OCI-LY1 (cell line): ENCODE data around the gene PMM1.

Experiments
- H2AFZ ChIP-seq: fragments of 200-600 bp; sonication (generic), shearing (Covaris generic); 2 replicates; pipeline ENCODE4 v1.6.0; 2014; ENCODE audit warnings: antibody characterized with exemption, mild to moderate bottlenecking, low read length
- H3F3A ChIP-seq: fragments of 200-600 bp; sonication (generic), shearing (Covaris generic); 2 replicates; pipeline ENCODE4 v1.6.0; 2014; ENCODE audit warnings: mild to moderate bottlenecking, antibody characterized with exemption, low read length, moderate library complexity; ENCODE audit not compliant: insufficient read depth
- H3K27ac ChIP-seq: fragments of 200-600 bp; sonication (generic); 2 replicates; pipeline ENCODE4 v1.5.1; 2014; ENCODE audit warnings: low read length, mixed run types, mild to moderate bottlenecking, low read depth; ENCODE audit not compliant: poor library complexity, severe bottlenecking
- H3K27me3 ChIP-seq: fragments of 200-600 bp; sonication (generic); 2 replicates; pipeline ENCODE4 v1.6.0; 2014; ENCODE audit warnings: antibody characterized with exemption, mild to moderate bottlenecking, low read length, moderate library complexity; ENCODE audit not compliant: insufficient read depth
- H3K36me3 ChIP-seq: fragments of 200-600 bp; sonication (generic); 2 replicates; pipeline ENCODE4 v1.6.1; 2014; ENCODE audit warnings: mild to moderate bottlenecking, antibody characterized with exemption, low read length, moderate library complexity, mixed read lengths; ENCODE audit not compliant: insufficient read depth
- H3K4me1 ChIP-seq: fragments of 200-600 bp; sonication (generic); 2 replicates; pipeline ENCODE4 v1.5.1; 2014; ENCODE audit warnings: mild to moderate bottlenecking, low read length, moderate library complexity; ENCODE audit not compliant: insufficient read depth, severe bottlenecking
- H3K4me2 ChIP-seq: fragments of 200-600 bp; sonication (generic), shearing (Covaris generic); 2 replicates; pipeline ENCODE4 v1.6.1; 2014; ENCODE audit warnings: low read length
- H3K4me3 ChIP-seq: fragments of 200-600 bp; sonication (generic); 2 replicates; pipeline ENCODE4 v1.5.1; 2014; ENCODE audit warnings: low read length, low read depth, mild to moderate bottlenecking, mixed read lengths; ENCODE audit not compliant: poor library complexity, severe bottlenecking
- H3K79me2 ChIP-seq: fragments of 200-600 bp; shearing (Covaris generic); 2 replicates; pipeline ENCODE4 v1.6.1; 2016; ENCODE audit warnings: mixed run types, low read length, mixed read lengths; ENCODE audit not compliant: insufficient read depth
- H3K9ac ChIP-seq: fragments of 200-600 bp; sonication (generic), shearing (Covaris generic); 2 replicates; pipeline ENCODE4 v1.6.1; 2014; ENCODE audit warnings: mild to moderate bottlenecking, low read length, mixed read lengths
- H3K9me2 ChIP-seq: fragments of 200-600 bp; sonication (generic), shearing (Covaris generic); 2 replicates; pipeline ENCODE4 v1.6.1; 2014; ENCODE audit warnings: low read depth, mild to moderate bottlenecking, low read length, mixed read lengths
- H3K9me3 ChIP-seq: fragments of 200-600 bp; shearing (Covaris generic); 2 replicates; pipeline ENCODE4 v1.6.1; 2014; ENCODE audit warnings: low read length, mixed read lengths
- H4K20me1 ChIP-seq: fragments of 200-600 bp; sonication (generic), shearing (Covaris generic); 2 replicates; pipeline ENCODE4 v1.6.0; 2016; ENCODE audit warnings: mild to moderate bottlenecking, low read length; ENCODE audit not compliant: insufficient read depth
- EZH2 ChIP-seq: fragments of 200-600 bp; sonication (generic), shearing (Covaris generic); IDR thresholded peaks from 2 replicates; pipeline ENCODE4 v1.8.0; 2017; ENCODE audit warnings: borderline replicate concordance, mixed run types, mild to moderate bottlenecking, antibody characterized with exemption, low read length, moderate library complexity, mixed read lengths
- TF ChIP-seq, protein P1 (sequence below): fragments of 200-600 bp; sonication (generic), shearing (Covaris generic); IDR thresholded peaks from 2 replicates; pipeline ENCODE4 v1.5.1; 2017; ENCODE audit warnings: mild to moderate bottlenecking, antibody characterized with exemption, low read length, moderate library complexity, mixed read lengths

PMM1 gene

DNA sequence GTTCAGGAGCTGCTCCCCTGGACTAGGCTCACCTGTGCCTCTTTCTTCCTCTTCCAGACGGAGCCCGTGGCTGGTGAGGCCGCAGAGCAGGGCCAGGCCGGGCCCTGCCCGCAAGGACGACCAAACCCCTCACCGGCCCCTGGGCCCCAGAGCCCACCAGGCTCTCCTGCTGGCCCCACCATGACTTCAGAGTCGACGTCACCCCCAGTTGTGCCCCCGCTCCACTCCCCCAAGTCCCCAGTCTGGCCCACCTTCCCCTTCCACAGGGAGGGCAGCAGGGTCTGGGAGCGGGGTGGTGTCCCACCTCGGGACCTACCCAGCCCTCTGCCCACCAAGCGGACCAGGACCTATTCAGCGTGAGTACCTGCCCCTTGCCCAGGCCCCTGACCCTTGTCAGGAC, 17.9 kb downstream of the PMM1 start:
- no peak overlapping the region for H3K27ac ChIP-seq
- no peaks in the 10 kb centered on the region for H3K4me1 ChIP-seq
- H3K9ac ChIP-seq: no peak overlapping the region
- H3K9me3 ChIP-seq: no peaks in the 10 kb centered on the region
- no peaks in the 10 kb centered on the region for H3K79me2 ChIP-seq
- no peak overlapping the region for H3K4me3 ChIP-seq
- no peaks in the 10 kb centered on the region for H4K20me1 ChIP-seq
- 0 out of 2 replicates have a peak, but pooled peaks cover 4% of the 10 kb centered on the region for H3K36me3 ChIP-seq
- no peak overlapping the region for H2AFZ ChIP-seq
- no peaks in the 10 kb centered on the region for H3K9me2 ChIP-seq
- no peaks in the 10 kb centered on the region for H3K27me3 ChIP-seq
- no peak overlapping the region for H3K4me2 ChIP-seq
- TF ChIP-seq, protein P1, sequence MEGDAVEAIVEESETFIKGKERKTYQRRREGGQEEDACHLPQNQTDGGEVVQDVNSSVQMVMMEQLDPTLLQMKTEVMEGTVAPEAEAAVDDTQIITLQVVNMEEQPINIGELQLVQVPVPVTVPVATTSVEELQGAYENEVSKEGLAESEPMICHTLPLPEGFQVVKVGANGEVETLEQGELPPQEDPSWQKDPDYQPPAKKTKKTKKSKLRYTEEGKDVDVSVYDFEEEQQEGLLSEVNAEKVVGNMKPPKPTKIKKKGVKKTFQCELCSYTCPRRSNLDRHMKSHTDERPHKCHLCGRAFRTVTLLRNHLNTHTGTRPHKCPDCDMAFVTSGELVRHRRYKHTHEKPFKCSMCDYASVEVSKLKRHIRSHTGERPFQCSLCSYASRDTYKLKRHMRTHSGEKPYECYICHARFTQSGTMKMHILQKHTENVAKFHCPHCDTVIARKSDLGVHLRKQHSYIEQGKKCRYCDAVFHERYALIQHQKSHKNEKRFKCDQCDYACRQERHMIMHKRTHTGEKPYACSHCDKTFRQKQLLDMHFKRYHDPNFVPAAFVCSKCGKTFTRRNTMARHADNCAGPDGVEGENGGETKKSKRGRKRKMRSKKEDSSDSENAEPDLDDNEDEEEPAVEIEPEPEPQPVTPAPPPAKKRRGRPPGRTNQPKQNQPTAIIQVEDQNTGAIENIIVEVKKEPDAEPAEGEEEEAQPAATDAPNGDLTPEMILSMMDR: no peak
- H3F3A ChIP-seq: no peaks in the 10 kb centered on the region

DNA sequence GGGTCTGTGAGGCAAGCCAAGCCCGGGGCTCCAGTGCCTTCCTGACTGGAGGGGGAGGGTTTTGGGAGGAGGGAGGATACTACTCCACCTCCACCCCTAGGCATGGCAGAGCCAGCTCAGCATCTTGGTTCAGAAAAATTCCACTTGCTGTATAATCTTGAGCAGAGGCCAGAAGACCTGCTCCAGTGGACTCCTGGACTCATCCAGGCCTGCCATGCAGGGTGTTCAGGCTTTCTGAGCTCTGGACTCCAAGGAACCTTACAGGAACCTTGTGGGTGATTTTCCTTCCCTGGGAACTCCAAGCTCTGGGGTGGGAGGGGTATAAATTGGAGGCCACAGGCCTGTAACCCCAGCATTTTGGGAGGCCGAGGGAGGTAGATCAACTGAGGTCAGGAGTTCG, 19.4 kb downstream of the PMM1 start:
- no peaks in the 10 kb centered on the region for H3K9me2 ChIP-seq
- no peaks in the 10 kb centered on the region for H3K9me3 ChIP-seq
- H4K20me1 ChIP-seq: no peaks in the 10 kb centered on the region
- H3K27me3 ChIP-seq: no peaks in the 10 kb centered on the region
- H3K36me3 ChIP-seq: no peaks in the 10 kb centered on the region
- no peak overlapping the region for H3K9ac ChIP-seq
- H3K4me1 ChIP-seq: no peaks in the 10 kb centered on the region
- H3K79me2 ChIP-seq: no peaks in the 10 kb centered on the region
- no peak overlapping the region for H3K4me2 ChIP-seq
- no peak overlapping the region for H2AFZ ChIP-seq
- H3K4me3 ChIP-seq: no peak overlapping the region
- no peak overlapping the region for H3K27ac ChIP-seq
- no peaks in the 10 kb centered on the region for H3F3A ChIP-seq
- TF ChIP-seq, protein P1: no peak
- no peak for TF ChIP-seq EZH2

DNA sequence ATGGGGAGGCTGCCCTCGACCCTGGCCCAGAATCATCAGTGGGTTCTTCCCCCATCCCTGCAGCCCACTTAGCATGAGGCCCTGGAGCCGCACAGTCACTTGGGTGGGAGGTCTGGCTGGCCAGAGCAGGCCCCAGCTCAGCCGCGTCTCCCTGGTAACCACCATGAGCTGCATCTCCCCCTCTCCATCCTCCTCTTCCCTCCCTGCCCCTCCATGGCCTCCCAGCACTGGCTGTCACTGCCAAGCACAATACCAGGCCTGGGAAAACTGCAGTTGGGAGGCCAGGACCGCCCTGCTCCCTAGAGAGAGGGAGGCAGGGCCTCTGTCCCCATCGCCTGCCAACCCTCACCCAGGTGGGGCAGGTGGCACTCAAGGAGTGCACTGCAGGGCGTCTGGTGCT, 20.8 kb downstream of the PMM1 start:
- no peaks in the 10 kb centered on the region for H3K9me2 ChIP-seq
- TF ChIP-seq EZH2: no peak
- TF ChIP-seq, protein P1: no peak
- H3K9me3 ChIP-seq: no peaks in the 10 kb centered on the region
- H3F3A ChIP-seq: no peaks in the 10 kb centered on the region
- no peaks in the 10 kb centered on the region for H4K20me1 ChIP-seq
- no peaks in the 10 kb centered on the region for H3K4me1 ChIP-seq
- H2AFZ ChIP-seq: no peak overlapping the region
- no peak overlapping the region for H3K4me3 ChIP-seq
- no peaks in the 10 kb centered on the region for H3K36me3 ChIP-seq
- H3K27ac ChIP-seq: no peak overlapping the region
- H3K9ac ChIP-seq: no peak overlapping the region
- H3K27me3 ChIP-seq: no peaks in the 10 kb centered on the region; the same call in 1 of the 2 replicates
- H3K4me2 ChIP-seq: no peak overlapping the region
- H3K79me2 ChIP-seq: no peaks in the 10 kb centered on the region
